Skeletal muscle tissue (tissue), 4 donors: ENCODE data around the gene BMPER. TPM values are rescaled to one million over a fixed set of nuclear protein-coding genes. Genes with fewer than 3 reads are reported as not detected.
A peak's percentile ranks its signal among the peaks of the same experiment; 100 is the strongest.

Experiments used
- H3K27ac ChIP-seq: one replicate; pipeline ENCODE4 v1.7.0; 2013; ENCODE audit warnings: mild to moderate bottlenecking, low read depth, low read length, inconsistent platforms
- H3K27me3 ChIP-seq, 3 donors: one replicate each; pipeline ENCODE4 v1.7.0; 2013; ENCODE audit warnings: low read length in 3 of 3; ENCODE audit not compliant: control insufficient read depth in 3 of 3, insufficient read depth in 3 of 3
- H3K36me3 ChIP-seq, 3 donors: one replicate each; pipeline ENCODE4 v1.7.0; 2013; ENCODE audit warnings: low read length in 3 of 3; ENCODE audit not compliant: control insufficient read depth in 3 of 3, insufficient read depth in 3 of 3
- H3K4me1 ChIP-seq, 3 donors: one replicate each; pipeline ENCODE4 v1.7.0; 2013; ENCODE audit warnings: low read length in 3 of 3, mild to moderate bottlenecking in 3 of 3; ENCODE audit not compliant: control insufficient read depth in 3 of 3, insufficient read depth in 3 of 3
- H3K4me3 ChIP-seq, 3 donors: one replicate each; pipeline ENCODE4 v1.7.0; 2013; ENCODE audit warnings: low read length in 3 of 3
- H3K9ac ChIP-seq, 3 donors: one replicate each; pipeline ENCODE4 v1.7.0; 2013; ENCODE audit warnings: low read length in 3 of 3, mild to moderate bottlenecking in 3 of 3, moderate library complexity in 2 of 3, low read depth in 1 of 3
- H3K9me3 ChIP-seq, 3 donors: one replicate each; pipeline ENCODE4 v1.7.0; 2013; ENCODE audit warnings: low read length in 3 of 3; ENCODE audit not compliant: control insufficient read depth in 3 of 3
- total RNA-seq: library from RNA; depleted of rRNA; stranded (reverse); fragments of >200 nt; gene quantifications from one replicate; pipeline ENCODE4 v1.2.3, GENCODE V29; 2014
- donor health status: Osteomylitis.

BMPER gene
- total RNA-seq, 1 donor from 2014 or later, result 9.4 TPM

DNA sequence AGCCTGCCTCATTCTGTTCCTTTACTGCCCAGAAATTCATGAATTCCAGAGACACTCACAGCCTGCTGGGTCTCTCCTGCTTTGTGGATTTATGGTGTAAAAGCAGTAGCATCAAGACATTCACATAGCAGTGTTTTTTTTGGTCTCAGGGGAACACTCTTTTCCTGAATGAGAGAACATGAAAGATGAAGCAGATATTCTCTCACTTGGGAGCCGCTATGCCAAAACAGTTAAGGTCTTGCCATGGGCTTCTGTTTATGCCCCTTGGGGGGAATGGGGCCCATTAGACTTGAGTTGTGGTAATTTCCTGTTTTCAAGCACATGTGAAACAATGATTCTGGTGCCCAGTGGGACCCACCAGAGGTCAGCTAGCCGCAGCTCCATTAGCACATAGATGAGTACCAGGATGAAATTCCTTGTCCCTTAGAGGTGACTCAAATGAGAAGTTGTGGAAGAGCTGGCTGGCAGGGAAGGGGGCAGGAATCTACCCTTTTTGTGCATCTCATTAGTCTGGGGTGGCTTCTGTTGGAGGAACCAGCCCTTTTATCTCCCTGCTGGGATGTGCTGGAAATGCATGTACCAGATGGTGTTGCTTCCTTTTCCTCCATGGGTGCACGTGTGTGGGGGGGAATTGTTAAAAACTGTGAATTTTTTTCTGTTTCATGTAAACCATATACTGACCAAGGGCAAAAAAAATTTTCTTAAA lies 13.3 kb downstream of the BMPER start:
- Histone ChIP-seq H3K27ac (no peak overlapping the region), H3K9me3 (no peaks in the 10 kb centered on the region), H3K4me3 (no peak overlapping the region), H3K36me3 (no peaks in the 10 kb centered on the region), H3K27me3 (no peaks in the 10 kb centered on the region), H3K9ac (no peak overlapping the region), H3K4me1 (peaks cover 4 to 12% (median 10%) of the 10 kb centered on the region in 3 donors)

DNA sequence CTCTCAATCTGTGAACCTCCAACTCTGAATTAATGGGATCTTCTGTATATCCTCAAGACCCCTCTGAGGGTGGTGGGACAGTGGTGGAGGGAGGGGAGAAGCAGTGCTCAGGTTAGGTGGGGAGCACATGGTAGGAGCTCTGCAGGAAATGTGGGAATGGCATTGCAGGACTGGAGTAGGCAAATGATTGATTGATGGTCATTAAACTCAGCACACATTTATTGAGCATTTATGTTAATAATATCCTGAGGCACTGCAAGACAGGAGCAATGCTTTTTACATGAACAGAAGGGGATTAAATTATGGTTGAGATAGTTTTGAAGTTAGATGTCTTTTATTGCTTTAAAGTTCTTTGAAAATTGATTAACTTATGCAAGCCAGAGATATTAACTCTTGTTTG lies 14.1 kb downstream of the BMPER start:
- no peak overlapping the region for H3K27ac ChIP-seq
- no peak overlapping the region for H3K4me3 ChIP-seq
- H3K9ac ChIP-seq, result no peak overlapping the region
- H3K27me3 ChIP-seq, result peaks cover 0 to 6% (median 0%) of the 10 kb centered on the region in 3 donors
- H3K36me3 ChIP-seq, result no peaks in the 10 kb centered on the region
- H3K9me3 ChIP-seq, result no peaks in the 10 kb centered on the region
- H3K4me1 ChIP-seq, result peaks cover 4 to 12% (median 10%) of the 10 kb centered on the region in 3 donors

DNA sequence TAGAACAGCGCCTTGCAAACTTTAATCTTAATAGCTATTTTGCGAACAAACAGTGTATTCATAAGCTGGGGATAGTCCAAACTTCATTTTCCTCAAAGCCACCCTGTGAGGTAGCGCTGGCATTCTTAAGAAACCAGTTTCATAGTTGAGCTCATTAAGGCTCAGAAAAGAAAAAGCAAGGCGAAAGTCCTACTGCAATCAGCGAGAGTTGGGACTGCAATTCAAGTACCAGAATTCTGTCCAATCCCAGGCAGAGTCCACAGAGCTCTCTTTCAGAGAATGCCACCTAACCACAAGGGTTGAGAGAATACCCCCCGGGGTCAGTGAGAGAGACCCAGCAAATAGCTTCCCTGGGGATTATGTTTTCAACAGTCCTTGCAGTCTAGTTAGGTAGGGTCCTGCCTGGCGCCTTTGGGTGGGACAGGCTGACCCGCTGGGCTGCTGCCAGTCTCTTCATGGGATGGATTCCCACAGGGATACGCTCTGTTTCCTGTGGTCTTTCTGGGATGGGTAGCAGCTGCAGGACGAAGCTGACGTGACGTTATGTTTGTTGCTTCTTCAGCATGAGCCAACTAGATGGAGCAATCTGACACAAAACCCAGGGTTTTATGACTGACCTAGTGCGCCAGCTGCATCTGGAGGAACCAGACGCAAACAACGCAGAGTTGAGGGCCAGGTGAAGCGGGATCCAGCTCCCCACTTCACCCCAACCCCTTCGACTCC lies 16.0 kb downstream of the BMPER start:
- Histone ChIP-seq H3K27ac (peak overlapping the region; percentile 49), H3K9me3 (no peaks in the 10 kb centered on the region), H3K4me3 (no peak overlapping the region), H3K36me3 (no peaks in the 10 kb centered on the region), H3K9ac (no peak overlapping the region), H3K4me1 (peaks cover 4 to 12% (median 10%) of the 10 kb centered on the region in 3 donors), H3K27me3 (peaks cover 0 to 6% (median 0%) of the 10 kb centered on the region in 3 donors)

DNA sequence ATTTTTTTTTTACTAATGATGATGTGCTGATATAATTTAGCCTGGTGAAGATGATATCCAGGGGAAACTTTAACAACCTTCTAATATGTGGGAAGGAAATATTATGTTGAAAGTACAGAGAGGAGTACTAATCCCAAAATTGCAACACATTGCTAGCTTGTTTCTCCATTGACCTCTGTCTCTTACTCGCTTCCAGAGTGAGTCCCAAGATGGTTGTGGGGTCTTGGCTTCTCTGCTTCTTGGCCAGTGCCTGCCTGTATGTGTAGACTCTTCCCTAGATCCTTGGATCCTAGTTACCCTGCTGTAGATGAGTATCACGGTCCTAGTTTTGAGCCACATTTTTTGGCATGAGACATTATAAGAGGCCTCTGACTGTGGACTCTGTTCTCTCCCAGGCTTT lies 17.5 kb downstream of the BMPER start:
- Histone ChIP-seq H3K4me3 (no peak overlapping the region), H3K9me3 (no peaks in the 10 kb centered on the region), H3K9ac (no peak overlapping the region), H3K27me3 (peaks cover 0 to 6% (median 0%) of the 10 kb centered on the region in 3 donors), H3K4me1 (peaks cover 4 to 12% (median 6%) of the 10 kb centered on the region in 3 donors), H3K27ac (peak overlapping the region; percentile 36), H3K36me3 (no peaks in the 10 kb centered on the region)

DNA sequence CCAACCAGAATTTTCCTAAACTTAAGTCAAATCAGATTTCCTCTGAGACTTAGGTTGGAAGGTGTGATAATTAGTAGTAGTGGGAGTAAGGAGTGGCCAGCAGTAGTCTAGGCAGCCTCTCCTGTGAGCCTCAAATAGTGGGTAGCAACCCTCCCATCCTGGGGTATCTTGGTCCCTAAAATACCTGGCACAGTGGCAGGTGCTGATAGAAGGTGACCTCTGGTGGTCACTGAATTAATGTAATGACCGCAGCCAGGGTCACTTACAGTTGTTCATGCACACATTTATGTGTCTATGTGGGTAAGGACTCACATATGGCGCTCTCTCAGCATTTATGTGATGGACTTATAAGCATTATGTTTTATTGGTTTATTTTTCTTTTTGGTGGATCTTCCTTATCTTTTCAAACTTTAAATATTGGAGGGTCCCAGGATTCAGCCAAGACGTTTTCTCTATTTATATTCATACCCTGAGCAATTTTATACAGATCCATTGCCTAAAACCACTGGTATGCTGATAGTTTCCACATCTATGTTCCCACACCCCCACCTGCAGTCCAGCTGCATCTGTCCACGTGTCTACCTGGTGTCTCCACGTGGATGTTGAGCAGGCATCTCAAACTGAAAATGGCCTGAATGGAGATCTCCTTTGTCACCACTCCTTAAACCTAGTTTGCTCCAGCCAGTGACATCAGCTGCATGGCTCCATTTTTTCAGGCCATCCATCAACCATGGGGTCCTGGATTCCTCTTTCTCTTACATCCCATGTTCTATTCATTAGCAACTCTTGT lies 18.3 kb downstream of the BMPER start:
- Histone ChIP-seq H3K36me3 (no peaks in the 10 kb centered on the region), H3K4me1 (peaks cover 2 to 8% (median 4%) of the 10 kb centered on the region in 3 donors), H3K9ac (no peak overlapping the region), H3K27me3 (peaks cover 0 to 6% (median 0%) of the 10 kb centered on the region in 3 donors), H3K27ac (peak overlapping the region; percentile 36), H3K9me3 (no peaks in the 10 kb centered on the region), H3K4me3 (no peak overlapping the region)

DNA sequence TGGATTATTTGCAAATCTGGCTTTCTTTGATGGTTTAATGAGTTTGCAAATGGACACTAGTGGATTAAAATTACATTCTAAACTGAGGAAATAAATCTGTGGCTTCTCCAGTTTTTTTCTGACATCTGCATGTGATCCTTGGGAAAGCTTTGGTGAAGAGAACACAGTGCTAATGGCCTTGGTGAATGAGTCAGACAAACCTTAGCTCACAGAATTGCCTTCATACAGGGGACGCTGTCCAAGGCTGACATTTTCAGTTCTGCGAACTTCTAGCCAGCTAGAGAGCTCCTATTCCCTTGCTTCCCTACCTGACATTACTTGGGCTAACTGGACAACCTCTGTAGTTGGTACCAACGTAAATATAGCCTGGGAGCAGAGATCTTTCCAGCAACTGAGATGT lies 21.2 kb downstream of the BMPER start:
- Histone ChIP-seq H3K4me1 (peaks cover 0 to 5% (median 4%) of the 10 kb centered on the region in 3 donors), H3K27ac (no peak overlapping the region), H3K9ac (no peak overlapping the region), H3K36me3 (no peaks in the 10 kb centered on the region), H3K9me3 (no peaks in the 10 kb centered on the region), H3K27me3 (peaks cover 0 to 6% (median 0%) of the 10 kb centered on the region in 3 donors), H3K4me3 (no peak overlapping the region)

DNA sequence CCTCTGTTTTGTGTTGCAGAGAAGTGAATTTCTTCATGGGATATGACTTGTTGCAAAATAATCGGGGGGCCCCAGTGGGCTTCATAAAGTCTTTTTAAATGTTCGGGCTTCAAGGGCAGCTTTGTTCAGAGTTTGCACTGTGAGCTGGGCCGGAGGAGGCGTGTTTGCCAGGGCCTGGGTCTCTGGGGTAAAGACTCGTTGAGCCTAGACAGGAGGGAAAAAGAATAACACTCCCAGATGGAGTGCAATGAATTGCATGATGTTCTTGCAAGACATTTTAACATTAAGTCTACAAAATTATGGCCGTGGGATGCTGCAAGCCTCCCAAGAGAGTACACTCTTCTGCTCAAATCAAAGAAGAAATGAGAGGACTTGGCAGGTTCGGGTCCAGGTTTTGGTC lies 23.6 kb downstream of the BMPER start:
- H3K4me1 ChIP-seq, result peaks cover 0 to 9% (median 2%) of the 10 kb centered on the region in 3 donors
- no peak overlapping the region for H3K27ac ChIP-seq
- H3K36me3 ChIP-seq, result no peaks in the 10 kb centered on the region
- no peak overlapping the region for H3K9ac ChIP-seq
- H3K9me3 ChIP-seq, result no peaks in the 10 kb centered on the region
- no peak overlapping the region for H3K4me3 ChIP-seq
- H3K27me3 ChIP-seq, result peaks cover 0 to 3% (median 0%) of the 10 kb centered on the region in 3 donors

DNA sequence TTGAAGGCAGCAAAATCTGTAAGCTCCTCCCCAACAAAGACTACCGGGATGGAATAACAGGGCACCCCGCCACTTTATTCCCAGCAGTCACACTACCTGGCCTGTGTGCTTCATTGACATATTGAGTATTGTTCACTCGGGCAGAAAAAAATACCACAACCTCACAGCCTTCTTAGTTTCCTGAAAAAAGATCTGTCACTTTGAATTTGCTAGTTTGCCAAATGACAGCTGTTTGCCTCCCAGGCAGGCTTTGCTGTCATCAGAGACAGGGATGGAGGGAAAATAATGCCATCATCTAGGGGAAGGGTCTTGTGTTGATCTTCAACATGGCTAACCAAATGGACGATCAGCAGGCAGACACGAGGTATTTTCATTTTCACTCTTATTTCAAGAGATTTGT lies 26.9 kb downstream of the BMPER start:
- Histone ChIP-seq H3K36me3 (no peaks in the 10 kb centered on the region), H3K4me1 (peaks cover 0 to 9% (median 2%) of the 10 kb centered on the region in 3 donors), H3K9ac (no peak overlapping the region), H3K4me3 (peak overlapping the region in 2 of 3 donors; percentile 61 to 65), H3K27me3 (no peaks in the 10 kb centered on the region), H3K9me3 (no peaks in the 10 kb centered on the region), H3K27ac (no peak overlapping the region)

DNA sequence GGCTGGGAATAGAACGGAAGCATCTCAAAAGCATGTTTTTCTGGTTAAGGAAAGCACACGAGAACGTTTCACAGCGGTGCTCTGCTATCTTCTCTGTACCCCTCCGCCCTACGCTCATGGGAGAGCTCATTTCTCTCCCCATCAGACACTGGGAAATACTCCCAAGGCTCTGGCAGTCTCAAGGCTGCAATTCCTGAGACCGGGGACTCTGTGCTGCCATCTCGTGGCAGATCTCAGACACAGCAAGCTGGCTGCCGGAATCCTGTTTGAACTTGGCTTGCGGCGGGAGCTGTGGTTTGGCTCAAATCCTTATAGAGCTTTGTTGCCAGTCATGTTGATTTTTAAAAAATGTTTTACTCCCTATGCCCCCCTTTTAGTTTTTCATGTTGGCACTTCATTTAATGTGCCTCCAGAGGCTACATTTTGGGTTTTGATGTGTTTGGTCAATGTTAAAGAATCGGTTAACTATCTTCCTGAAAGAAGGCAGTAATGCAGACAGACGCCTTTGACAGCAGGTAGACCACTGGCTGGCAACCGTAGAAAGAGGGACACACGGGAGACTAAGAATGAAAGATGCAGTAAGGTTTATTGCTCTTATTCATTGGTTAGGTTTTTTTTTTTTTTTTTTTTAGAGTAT lies 27.6 kb downstream of the BMPER start:
- no peak overlapping the region for H3K27ac ChIP-seq
- H3K9me3 ChIP-seq, result no peaks in the 10 kb centered on the region
- H3K4me1 ChIP-seq, result peaks cover 0 to 9% (median 2%) of the 10 kb centered on the region in 3 donors
- H3K9ac ChIP-seq, result no peak overlapping the region
- H3K36me3 ChIP-seq, result no peaks in the 10 kb centered on the region
- peak overlapping the region; percentile 35 to 65 (median 61) for H3K4me3 ChIP-seq
- H3K27me3 ChIP-seq, result peaks cover 0 to 2% (median 0%) of the 10 kb centered on the region in 3 donors
